Fibroblast of peridontal ligament (primary cell): ENCODE measurements around the gene MUS81.
"Not testable (repeated sequence)": the region's sequence is repeated elsewhere in the genome, so short reads cannot be mapped to it uniquely, and the experiment has no call there.

Experiments used
- DNase-seq: peaks from one replicate; pipeline ENCODE4 v3.0.0-alpha.2; 2010; ENCODE audit errors: extremely low read depth

Gene MUS81

DNA sequence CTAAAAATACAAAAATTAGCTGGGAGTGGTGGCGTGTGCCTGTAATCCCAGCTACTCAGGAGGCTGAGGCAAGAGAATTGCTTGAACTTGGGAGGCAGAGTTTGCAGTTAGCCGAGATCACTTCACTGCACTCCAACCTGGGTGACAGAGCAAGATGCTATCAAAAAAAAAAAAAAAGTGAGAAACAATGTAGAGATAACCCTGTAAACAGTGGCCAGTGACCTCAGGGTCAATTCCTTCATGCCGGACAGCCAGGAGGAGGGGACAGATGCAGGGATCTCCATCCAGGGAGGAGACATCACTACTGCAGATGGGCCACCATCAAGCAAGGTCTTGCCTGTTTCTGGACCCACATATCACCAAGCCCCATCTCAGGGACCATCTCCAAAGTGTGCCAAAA is 12.5 kb upstream of the MUS81 start:
- no peak for DNase-seq

DNA sequence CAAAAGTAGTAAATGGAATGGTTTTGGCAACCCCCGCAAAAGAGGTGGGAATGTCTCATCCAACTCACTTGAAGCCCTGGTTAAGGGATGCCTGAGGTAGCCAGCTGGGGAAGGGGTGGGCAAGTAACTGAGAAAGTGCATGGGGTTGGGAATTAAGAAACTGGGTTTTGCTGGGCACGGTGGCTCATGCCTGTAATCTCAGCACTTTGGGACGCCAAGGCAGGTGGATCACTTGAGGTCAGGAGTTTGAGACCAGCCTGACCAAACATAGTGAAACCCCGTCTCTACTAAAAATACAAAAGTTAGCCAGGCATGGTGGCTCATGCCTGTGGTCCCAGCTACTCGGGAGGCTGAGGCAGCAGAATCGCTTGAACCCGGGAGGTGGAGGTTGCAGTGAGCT is 11.5 kb upstream of the MUS81 start:
- not testable (repeated sequence) for DNase-seq

DNA sequence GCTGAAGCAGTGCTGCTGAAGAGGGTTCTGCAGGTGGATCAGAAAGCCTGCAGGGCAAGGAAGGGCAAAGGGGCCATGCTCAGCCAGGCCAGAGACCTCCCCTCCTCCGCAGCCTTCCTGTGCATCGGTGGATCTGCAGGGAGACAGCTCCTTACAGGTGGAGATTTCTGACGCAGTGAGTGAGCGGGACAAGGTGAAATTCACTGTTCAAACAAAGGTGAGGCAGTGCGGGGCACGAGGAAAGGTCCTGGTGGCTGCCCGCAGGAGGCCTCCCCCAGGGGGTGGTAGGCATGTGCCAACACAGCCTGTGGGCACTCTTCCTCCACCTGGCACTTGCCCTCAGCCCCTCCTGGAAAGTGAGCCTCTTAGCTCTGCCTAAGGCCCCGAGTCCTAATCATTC is 10.9 kb upstream of the MUS81 start:
- no peak for DNase-seq

DNA sequence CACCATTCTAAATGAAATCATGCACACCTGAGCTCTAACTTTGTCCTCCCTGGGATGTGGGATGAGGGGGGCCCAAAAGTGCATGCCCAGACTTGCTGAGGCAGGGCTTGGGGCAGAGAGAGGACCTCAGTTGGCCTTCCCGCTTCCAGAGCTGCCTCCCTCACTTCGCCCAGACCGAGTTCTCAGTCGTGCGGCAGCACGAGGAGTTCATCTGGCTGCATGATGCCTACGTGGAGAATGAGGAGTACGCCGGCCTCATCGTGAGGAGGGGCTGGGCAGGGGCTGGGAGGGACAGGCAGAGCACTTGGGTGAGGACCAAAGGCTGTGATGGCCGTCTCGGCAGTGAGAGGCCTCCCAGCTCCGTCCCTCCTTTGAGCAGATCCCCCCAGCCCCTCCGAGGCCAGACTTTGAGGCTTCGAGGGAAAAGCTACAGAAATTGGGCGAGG is 10.4 kb upstream of the MUS81 start:
- DNase-seq, result no peak

DNA sequence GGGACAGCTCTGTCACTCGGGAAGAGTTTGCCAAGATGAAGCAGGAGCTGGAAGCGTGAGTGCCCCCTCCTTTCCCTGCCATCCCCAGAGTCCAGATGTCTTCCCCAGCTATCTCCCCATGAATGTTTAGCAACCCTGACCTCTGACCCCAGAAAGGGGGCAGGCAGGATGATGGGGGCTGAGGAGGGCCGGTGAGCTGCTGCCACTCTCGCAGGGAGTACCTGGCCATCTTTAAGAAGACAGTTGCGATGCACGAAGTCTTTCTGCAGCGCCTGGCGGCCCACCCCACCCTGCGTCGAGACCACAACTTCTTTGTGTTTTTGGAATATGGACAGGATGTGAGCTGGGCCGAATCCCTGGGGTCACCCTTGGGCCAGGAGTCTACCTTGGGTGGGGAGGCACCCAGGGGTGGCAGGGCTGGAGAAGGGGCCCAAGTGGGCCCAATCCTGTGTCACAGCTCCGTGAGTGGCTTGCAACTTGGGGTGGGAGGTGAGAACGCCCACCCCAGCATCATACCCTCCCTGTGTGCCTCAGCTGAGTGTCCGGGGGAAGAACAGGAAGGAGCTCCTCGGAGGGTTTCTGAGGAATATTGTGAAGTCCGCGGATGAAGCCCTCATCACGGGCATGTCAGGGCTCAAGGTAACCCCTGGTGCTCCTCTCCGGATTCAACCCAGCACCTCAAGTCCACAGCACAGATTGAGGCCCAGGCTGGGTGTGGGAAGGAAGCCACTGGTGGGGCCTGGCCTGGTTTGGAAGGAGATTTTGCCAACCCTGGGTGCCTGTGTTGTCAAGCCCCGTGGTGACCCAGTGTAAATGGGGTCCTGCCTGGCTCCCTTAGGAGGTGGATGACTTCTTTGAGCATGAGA is 9.8 kb upstream of the MUS81 start:
- DNase-seq, result no peak

DNA sequence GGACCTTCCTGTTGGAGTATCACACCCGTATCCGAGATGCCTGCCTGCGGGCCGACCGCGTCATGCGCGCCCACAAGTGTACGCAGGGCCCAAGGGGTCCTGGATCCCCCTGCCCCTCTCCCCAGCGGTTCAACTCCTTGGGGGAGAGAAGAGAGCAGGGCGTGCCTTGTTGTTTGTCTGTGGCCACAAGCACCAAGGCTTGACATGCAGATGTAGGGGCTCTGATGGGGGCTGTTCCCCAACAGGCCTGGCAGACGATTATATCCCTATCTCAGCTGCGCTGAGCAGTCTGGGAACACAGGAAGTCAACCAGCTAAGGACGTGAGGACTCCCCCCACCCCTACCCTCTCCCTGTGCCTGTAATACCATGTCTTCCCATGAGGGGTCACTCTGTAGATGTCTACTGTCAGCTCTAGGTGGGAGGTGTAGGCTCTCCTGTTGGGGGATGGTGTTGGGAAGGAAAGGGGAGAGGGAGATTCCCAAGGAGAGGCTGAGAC is 9.1 kb upstream of the MUS81 start:
- no peak for DNase-seq

DNA sequence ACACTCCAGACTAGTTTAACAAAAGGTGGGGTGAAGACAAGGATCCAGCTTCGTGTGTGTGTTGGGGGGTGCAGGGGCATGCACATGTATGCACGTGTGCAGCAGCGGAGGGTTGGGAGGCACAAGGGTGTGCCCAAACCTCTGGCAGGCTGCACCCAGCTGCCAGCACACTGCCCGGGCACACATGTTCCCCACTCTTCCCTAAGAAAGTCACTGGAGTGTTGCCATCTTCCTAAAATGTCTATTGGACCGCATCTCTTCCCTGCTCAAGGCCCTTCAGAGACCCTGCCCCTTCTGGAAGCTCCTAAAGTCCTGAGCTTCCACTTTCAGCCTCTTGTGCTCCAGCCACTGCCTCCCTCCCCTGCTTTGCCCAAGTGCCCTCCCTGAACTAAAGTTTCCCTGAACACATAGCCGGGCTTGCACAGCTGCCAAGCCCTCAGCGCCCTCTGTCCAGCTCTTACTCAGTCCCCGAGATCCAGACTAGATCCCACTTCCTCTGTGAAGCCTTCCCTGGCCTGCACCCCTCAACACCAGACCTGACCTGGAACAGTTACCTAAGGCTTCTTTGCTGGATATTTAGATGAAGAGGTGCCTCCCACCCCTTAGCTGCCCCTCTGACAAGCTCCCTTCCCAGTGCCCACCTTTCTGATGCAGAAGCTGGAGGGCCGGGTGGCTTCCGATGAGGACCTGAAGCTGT is 8.3 kb upstream of the MUS81 start:
- DNase-seq, result no peak

DNA sequence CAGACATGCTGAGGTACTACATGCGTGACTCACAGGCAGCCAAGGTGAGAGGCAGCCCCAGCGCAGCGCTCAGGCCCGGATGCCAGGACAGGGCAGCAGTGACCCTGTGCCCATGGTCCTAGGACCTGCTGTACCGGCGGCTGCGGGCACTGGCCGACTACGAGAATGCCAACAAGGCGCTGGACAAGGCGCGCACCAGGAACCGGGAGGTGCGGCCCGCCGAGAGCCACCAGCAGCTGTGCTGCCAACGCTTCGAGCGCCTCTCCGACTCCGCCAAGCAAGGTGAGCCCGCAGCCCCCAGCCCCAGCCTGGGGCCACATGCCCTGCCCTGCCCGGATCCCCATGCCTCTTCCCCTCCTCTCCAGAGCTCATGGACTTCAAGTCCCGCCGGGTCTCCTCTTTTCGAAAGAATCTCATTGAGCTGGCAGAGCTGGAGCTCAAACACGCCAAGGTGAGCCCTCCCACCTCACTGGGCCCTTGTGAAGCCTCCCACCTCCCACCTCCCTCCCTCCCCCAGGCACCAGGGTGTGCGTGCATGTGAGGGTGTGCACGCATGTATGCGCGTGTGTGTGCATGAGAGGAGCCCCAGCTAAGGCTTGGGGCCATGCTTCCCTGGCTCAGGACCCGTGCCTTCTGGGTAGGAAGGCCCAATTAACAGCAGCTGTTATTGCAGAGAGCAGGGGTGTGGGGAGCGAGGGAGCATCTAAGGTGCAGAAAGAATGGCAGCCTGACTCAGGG is 7.6 kb upstream of the MUS81 start:
- DNase-seq, result no peak

DNA sequence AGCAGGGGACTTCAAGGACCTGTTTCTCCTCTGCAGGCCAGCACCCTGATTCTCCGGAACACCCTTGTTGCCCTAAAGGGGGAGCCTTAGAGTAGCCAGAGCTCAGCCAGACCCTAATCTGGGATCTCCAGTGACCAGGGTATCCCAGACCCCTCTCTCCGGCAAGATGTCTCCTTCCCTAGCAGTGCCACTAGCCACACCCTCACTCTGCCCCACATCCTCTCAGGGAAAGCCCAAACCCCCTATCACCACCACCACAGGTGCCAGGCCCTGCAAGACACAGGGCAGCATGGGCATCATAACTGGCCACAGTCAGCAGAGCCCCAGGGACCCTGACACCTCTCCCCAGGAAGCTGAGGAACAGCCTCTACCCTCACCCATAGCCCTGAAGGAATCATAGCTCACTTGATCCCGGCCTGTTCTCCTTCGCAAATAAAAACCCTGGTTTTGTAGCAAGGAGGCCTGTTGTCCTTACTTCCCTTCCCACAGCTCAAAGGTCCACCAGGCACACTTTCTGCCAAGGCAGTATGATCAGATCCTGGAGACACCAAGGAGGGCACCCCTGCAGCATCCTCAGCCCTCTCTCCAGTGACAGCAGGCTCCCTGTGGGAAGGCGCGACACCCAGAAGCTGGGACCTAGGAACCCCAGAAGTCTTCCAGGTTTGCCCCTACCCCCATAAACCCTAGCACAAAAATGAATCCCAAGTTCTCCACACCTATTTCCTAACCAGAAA is 6.8 kb upstream of the MUS81 start:
- DNase-seq, result no peak

DNA sequence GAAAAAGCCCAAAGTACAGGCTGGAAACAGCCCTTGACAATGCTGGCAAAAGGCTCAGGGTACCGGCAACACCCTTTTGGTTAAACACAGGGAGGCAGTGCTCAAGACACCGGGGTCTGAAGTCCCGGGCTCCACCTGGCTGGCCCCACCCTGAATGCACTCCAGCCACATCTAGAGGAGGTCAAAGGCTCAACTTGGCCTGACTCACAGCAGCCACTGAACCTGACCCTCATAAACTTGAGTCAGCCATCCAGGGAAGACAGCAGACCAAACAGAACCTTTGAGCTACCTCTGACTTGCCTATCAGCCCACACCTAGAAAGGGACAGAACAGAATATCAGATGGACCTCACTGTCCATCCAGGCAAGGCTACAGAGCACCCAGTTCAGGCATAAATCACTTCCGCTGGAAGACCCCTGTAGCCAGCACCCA is 6.1 kb upstream of the MUS81 start:
- no peak for DNase-seq

DNA sequence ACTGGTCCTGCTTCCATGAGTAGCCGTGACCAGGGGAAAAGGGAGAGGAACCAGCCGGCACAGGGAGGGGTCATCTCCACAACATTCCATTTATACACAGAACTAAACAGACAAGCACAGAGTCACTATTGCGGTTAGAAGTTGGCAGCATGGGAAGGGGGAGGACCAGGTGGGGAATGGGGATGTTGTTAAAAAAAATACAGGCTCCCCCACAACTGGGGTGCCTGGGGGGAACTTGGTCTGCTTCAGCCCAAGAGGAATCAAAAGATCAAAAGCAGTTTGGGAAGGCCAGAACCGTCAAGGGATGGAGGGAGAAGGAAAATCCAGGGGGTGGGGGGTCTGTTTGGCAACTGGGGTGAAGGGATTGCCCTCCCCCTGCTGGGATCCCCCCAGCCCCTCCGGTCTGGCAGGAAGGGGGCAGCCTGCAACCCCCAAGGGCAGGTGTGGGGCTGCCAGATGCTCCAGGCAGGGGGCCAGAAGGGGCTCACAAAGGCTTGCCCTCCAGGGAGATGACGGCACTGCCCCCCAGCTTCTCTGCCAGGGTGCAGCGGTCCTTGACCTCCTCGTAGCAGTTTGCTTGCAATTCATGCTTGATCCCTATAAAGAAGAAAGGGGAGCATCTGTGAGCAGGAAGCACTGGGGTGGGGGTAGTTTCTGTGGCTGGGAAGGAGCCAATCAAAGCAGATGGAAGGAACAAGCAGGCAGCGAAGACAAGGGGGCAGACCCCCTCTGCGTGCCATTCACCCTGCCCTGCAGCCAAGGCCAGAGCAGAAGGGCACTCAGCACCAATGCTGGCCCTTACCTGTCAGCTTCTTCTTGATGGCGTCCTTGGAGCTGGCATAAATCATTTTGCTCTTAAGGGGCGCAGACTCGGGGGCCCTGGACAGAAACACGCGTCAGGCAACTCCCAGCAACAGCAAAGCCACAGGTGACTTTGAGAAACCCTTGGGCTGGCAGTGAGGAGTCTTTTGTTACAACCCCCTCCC is 5.1 kb upstream of the MUS81 start:
- DNase-seq, result no peak

DNA sequence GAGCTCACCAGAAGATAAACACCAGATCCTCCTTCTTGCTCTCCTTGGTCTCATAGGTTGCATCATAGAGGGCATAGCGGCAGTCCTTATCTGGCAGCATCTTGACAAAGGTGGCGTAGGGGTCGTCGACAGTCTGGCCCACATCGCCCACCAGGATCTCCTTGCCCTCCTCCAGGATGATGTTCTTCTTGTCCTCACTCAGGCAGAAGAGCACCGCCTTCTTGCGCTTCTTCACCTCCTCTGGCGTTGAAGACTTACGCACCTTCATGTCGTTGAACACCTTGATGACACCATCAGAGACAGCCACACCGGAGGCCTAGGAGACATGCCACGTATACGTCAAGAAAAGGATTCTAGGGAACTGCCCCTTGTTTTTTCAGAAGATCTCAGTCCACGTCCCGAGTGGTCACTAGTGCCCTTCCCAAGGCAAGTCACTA is 4.3 kb upstream of the MUS81 start:
- DNase-seq, result no peak

DNA sequence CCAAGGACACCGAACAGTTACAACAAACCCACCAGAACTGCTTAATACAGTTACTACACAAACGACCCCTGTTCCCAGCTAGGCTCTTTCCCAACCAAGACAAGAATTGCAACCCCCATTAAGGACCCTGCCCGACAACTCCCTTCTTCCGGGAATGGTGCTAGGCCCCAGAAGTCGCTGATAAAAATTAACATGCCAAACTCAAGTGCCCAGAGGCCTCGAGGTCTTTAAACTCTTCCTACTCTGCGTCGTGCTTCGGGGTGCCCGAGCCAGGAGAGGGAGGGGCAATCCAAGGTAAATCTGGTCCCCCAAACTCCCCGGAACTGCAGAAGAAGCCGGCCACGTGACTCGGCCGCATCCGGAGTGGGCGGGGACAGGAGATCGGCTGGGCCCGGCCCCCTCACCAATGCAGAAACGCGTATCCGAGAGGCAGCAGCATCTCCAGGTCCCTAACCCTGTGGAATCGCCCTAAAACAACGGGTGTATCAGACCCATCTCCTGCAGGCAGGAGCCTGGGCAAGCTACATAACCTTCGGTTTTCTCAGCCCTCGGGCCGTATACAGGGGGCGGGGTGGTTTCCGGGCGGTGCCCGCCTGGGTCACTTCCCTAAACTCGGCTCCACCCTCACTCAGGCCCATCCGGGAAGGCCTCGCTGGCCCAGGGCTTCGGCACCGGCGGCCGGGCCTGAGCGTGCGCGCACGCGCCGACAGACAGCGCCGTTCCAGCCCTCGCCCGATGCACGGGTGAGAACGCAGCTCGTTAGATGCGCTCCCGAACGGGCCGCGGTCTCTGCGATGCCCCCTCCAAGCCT is 3.3 kb upstream of the MUS81 start:
- DNase-seq, result peak; percentile 51

DNA sequence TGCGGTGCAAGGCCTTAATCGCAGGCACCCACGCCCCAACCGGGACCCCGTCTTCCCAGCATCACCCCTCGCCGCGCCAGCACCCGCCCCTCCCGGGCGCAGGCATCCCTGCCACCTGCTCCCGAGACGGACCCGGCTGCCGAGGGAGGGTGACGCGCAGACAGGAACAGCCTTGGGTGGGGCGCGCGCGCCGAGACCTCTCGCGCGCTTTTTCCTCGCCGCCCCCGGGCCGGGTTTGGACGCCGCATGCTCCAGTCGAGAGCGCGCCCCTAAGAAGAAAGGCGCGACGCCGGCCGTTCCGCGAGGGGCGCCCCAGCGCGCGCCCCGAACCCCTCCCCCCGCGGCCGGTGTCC is 2.8 kb upstream of the MUS81 start:
- DNase-seq, result no peak

DNA sequence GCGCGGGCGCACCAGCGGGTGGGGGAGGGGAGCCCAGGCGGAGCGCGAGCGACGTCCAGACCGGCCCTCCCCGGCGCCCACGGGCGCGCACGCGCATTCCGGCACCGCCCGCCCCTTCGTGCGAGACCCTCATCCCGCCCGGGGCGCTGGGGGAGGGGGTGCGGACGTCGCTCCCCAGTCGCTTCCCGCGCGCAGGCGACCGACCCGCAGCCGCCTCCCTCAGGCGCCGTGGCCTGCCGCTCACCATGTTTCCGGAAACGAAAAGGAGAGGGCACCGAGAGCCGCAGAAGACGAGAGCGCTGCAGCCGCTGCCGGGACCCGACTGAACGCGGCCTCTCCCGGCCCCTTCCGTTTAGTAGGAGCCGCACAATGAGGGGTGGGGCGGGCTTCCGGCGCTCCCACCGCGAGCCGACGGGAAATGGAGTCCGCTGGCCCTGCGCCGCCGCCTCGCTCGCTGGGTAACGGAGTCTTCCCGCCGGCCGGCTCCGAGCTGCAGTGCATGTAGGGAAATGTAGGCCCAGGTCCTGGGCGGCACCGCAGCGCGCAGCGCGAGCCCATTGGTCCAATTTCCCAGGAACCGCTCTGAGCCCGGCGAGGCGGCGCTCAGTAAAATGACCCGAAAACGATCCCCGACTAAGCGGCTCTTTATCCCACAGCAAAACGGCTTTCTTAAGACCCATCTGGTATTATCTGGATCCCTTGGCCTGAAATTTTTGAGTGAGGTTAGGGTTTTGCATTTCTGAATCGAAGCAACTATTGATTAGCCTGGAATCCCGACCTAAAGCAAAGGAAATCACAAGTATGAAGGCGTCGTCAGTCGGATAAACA is 2.2 kb upstream of the MUS81 start, which contains the start of gene CFL1:
Gene CFL1, minus strand, starts transcription at position 328 of the 828 bp plus-strand sequence. Its CDS starts 81 bp downstream, at position 247.
- peak; percentile 94 for DNase-seq

DNA sequence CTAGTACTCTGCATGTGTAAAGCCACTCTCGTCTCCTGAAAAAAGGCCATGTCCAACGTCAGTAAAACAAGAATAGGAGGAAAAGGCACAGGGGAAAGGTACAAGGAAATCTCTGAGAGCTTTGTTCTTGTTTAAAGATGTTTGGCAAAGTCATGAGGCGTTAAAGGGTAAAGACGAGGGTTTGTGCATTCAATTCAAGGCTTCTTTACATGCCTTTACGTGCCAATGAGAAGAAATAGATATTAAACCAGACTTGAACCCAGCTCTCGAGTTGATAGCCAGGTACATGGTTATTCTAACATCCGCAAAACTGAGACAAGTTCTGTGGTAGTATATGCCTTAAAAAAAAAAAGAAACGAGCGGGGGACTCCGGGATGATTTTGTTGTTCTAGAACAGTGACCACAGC is 1.5 kb upstream of the MUS81 start:
- no peak for DNase-seq

DNA sequence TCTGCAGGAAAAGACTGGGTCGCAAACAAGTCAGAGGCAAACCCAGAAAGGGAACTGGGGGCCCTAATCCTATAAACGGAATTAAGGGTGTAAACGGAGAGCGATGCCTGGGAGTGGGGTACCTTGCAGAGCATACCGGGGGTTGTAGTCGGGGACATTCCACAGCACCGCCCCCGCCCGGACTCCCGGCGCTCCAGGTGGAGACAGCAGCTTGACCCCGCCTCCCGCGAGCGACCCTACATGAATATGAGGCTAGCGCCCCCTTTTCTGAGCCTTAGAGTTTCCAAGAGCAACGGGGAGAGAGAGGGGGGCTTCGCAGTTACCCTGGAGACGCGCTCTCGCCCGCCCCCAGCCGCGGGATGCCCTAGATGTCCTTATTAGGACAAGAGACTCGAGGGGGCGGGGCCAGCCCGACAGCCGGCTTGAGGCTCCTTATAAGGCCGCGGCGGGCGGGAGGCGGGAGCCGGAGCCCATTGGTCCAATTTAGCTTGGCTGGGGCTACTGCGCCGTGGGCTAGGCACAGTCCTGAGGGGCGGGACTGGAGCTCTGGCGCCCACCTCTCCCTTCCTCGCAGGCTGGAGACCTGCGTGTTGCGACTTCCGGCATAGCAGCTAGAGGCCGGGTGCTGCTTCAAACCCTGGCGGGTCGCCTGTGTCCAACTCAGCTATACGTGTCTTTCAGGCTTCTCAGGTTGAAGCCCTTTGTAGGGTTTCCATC is 980 bp upstream of the MUS81 start:
- peak; percentile 97 for DNase-seq

DNA sequence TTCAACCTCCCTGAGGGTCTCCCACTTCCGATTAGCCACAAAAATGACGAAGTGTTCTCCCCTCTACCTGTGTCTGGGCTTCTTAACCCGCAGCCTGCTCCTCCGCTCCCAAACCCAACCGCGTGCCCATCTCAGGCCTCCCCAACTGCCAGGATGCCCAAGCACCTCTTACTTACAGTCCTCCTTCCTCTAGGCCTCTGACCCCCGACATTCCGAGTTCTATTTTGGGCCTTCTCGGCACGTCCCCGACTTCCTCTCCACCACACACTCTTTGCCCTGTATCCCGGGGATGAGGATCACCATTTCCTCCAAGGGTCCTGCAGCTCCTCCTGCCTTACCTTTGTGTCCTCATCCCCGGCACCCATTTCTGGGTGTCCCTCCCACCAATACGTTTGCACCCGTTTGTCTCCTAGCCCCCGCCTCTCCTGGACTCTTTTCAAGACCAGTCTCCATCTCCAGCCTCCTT is 388 bp upstream of the MUS81 start:
- no peak for DNase-seq
